ENCODE measurements around the gene TRIM43B.
"Not testable (repeated sequence)": the region's sequence is repeated elsewhere in the genome, so short reads cannot be mapped to it uniquely, and the experiment has no call there.

The TRIM43B gene

DNA sequence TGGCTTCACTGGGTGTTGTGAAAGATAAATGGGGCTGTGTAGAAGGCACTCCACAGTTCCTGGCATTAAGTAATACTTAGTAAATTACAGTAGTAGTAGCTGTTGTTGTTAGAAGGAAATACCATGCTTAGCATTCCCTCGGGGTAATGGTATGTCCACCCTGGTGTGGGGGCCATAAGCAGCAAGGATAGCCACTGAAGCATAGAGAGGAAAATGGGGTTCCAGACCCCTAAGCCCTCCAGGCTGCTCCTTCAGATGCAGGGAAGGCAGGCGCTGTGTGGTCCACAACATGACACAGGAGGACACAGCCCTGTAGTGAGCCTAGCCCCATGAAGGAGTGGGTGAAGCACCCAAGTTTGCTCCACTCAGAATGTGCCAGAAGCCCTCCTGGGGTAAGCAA, 50.6 kb downstream of the TRIM43B start:
- DNase-seq (ENCODE audit: low read depth): not testable (repeated sequence)

DNA sequence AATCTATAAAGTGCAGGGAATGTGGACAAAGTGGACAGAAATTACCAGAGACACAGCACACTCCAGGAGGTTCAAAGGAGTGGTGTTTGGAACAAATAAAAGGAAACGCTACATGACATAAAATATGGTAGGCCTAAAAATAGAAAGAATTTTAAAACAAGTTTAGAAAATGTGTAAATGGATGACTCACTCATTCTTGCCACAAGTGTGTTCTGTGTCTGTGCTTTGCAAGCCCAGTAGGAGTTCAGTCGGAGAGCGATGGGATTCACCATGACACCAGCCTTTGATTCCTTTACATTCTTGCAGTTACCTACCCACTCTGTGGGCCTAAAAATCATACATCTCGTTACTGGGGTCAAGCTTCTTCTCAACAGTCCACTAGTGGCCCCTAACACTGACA, 51.2 kb downstream of the TRIM43B start:
- DNase-seq (ENCODE audit: low read depth): not testable (repeated sequence)

DNA sequence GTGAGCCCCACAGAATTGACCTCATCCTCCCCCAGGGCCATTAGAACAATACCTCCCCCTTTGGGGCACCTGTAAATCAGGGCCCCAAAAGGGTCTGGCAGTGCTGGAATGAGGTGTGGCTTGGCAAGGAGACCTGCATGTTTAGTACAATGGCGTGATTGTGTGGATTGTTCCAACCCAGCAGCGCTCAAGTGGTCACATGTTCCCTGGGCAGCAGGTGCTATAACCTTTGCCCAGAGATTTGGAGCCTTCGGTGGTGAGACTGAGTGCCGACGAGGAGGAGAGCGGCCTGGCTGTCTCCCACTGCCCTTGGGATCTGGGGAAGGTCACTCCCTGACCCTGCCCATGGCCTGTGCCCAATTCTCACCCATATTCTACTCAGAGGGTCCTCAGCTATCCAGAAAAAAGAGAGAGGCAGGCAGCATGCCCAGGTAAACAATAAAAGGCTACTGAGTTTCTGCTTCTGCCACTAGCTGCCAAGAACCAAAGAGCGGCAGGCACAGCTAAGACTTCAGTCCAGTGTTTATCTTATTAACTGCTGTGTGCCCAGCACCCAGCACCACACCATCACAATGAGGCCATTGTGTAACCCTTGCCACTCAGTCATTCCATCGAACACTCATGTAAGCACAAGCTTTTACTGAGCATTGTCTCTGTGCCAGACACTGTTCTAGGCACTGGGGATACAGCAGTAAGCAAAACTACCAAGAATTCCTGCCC, 54.6 kb downstream of the TRIM43B start:
- DNase-seq (ENCODE audit: low read depth): not testable (repeated sequence)

DNA sequence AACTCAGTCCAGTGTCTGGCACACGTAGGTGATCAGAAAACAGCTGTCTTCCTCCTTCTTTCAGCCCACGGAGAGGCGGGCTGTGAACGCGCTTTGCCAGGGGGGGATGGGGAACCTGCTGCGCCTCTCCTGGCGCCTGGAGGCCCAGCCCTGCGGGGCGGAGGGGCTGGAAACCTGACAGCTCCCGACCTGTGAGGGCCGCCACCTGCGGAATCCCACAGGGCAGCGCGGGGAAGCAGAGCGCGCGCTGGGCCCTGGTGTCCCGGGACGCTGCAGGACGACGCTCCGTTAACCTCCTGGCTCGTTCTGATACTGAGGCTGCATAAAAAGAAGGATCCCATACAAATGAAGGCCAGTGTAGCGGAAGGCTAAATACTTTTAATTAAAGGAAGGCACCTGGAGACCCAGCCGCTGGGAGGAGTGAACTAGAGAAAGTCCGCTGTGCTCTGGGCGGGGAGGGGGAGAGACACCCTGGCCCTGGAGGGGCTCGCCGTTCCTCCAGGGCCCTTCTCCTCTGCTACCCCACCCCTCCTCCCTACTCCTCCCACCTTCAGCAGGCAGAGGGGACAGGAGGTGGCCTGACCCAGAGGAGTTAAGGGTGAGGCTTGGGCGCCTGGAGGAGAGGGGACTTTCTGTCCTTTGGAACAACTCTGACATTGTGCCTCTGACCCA, 57.2 kb downstream of the TRIM43B start:
- not testable (repeated sequence) for DNase-seq (ENCODE audit: low read depth)
